NB4 (cell line): Measurements from ENCODE around the gene ESRRG.

Experiments
- DNase-seq: peaks from one replicate; pipeline ENCODE4 v3.0.0; 2010; ENCODE audit warnings: low read depth
- H3K4me3 ChIP-seq: one replicate; pipeline ENCODE4 v1.5.1; 2011; ENCODE audit warnings: mild to moderate bottlenecking, low read depth, low read length, moderate library complexity
- CTCF ChIP-seq: IDR thresholded peaks from one replicate; pipeline ENCODE4 v1.5.1; 2012; ENCODE audit warnings: low read depth, low read length
- MAX ChIP-seq: IDR thresholded peaks from 2 replicates; pipeline ENCODE4 v1.6.1; 2011; ENCODE audit warnings: low read depth, low read length
- MYC ChIP-seq: IDR thresholded peaks from 2 replicates; pipeline ENCODE4 v1.6.1; 2011; ENCODE audit warnings: low read depth, low read length
- POLR2A ChIP-seq: IDR thresholded peaks from 2 replicates; pipeline ENCODE4 v1.6.1; 2011; ENCODE audit warnings: mild to moderate bottlenecking; ENCODE audit not compliant: insufficient read length; ENCODE audit errors: extremely low read depth

ESRRG gene

GRCh38 chr1:216612291-216612690, 110.9 kb downstream of the ESRRG start:
- TF ChIP-seq CTCF (no peak), MYC (no peak), MAX (no peak), POLR2A (no peak)
- DNase-seq = no peak
- no peak overlapping the region for H3K4me3 ChIP-seq

- DNase-seq = no peak
- no peak for TF ChIP-seq MAX
- TF ChIP-seq CTCF = no peak
- no peak for TF ChIP-seq POLR2A
- no peak for TF ChIP-seq MYC
- H3K4me3 ChIP-seq = no peak overlapping the region
Observed at GRCh38 chr1:216607067-216607697, 116.0 kb downstream of the ESRRG start.

- TF ChIP-seq MYC = no peak
- no peak for TF ChIP-seq MAX
- no peak for TF ChIP-seq CTCF
- no peak for TF ChIP-seq POLR2A
- no peak overlapping the region for H3K4me3 ChIP-seq
- no peak for DNase-seq
Observed at GRCh38 chr1:216606047-216606637, 117.1 kb downstream of the ESRRG start.

GRCh38 chr1:216604771-216605170, 118.5 kb downstream of the ESRRG start:
- TF ChIP-seq POLR2A (no peak), MYC (no peak), CTCF (no peak), MAX (no peak)
- DNase-seq = no peak
- no peak overlapping the region for H3K4me3 ChIP-seq

- TF ChIP-seq MYC (no peak), POLR2A (no peak), MAX (no peak), CTCF (no peak)
- DNase-seq = no peak
- no peak overlapping the region for H3K4me3 ChIP-seq
Observed at GRCh38 chr1:216600730-216601609, 122.3 kb downstream of the ESRRG start.
